Testis (tissue), 3 donors: Measurements from ENCODE around the gene DGCR6L. TPM values are rescaled to one million over a fixed set of nuclear protein-coding genes. Genes with fewer than 3 reads are reported as not detected.
"Not testable (repeated sequence)": the region's sequence is repeated elsewhere in the genome, so short reads cannot be mapped to it uniquely, and the experiment has no call there.

Experiments
- DNase-seq: peaks from one replicate; pipeline ENCODE4 v3.0.0-alpha.2; 2019
- H3K27ac ChIP-seq, 2 donors: fragments of 200-600 bp; sonication (generic); one replicate each; pipeline ENCODE4 v1.5.1; 2019
- H3K27me3 ChIP-seq: fragments of 200-600 bp; sonication (generic); one replicate; pipeline ENCODE4 v1.5.1; 2019
- H3K36me3 ChIP-seq: fragments of 200-600 bp; sonication (generic); one replicate; pipeline ENCODE4 v1.5.1; 2017; ENCODE audit warnings: low read depth; ENCODE audit errors: missing control alignments
- H3K4me1 ChIP-seq: fragments of 200-600 bp; sonication (generic); one replicate; pipeline ENCODE4 v1.5.1; 2019
- H3K4me3 ChIP-seq, 2 donors: fragments of 200-600 bp; sonication (generic); one replicate each; pipeline ENCODE4 v1.5.1; 2017 to 2019
- H3K9me3 ChIP-seq: fragments of 200-600 bp; sonication (generic); one replicate; pipeline ENCODE4 v1.5.1; 2017
- POLR2A ChIP-seq: fragments of 450-650 bp; IDR thresholded peaks from one replicate; pipeline ENCODE4 v1.6.1; 2017; ENCODE audit warnings: antibody characterized with exemption, mild to moderate bottlenecking, moderate library complexity
- WGBS, 2 donors: methylation state at CpG; one replicate each; pipeline ENCODE4 v1.1.5; 2018; 5-methylcytosine and 5-hydroxymethylcytosine counted together
- intact Hi-C: fragments of 100-400 bp; cut with DNase I; formaldehyde crosslinking; loops from one replicate; pipeline ENCODE4 v1.15.1; 2023; ENCODE audit warnings: low total_unique reads
- polyA plus RNA-seq: library from polyadenylated mRNA; stranded (reverse); fragments of 350-450 nt; fragmentation: Illumina TruSeq; extraction: RNeasy Lipid Tissue Mini Kit (QIAGEN cat#74804); gene quantifications from one replicate; pipeline ENCODE4 v1.2.3, GENCODE V29; 2014; ENCODE audit warnings: low read depth, low replicate concordance; ENCODE audit not compliant: insufficient read depth
- total RNA-seq, 2 donors: library from RNA; depleted of rRNA; stranded (reverse); fragments of >200 nt; gene quantifications; one replicate each; pipeline ENCODE4 v1.2.3, GENCODE V29; 2016
- TF ChIP-seq, protein P1 (sequence below), 3 experiments: fragments of 450-650 bp in 2 of 3; fragments of 200-600 bp in 1 of 3; sonication (generic) in 1 of 3; IDR thresholded peaks; one replicate each; pipeline ENCODE4 v1.5.1; 2016 to 2019; ENCODE audit warnings: antibody characterized with exemption in 3 of 3, mild to moderate bottlenecking in 2 of 3, moderate library complexity in 1 of 3

The DGCR6L gene
- total and polyA plus RNA-seq, 3 donors from 2014 or later = 152 to 257 (median 171) TPM

GRCh38 chr22:20305894-20306645 lies 13.8 kb downstream of the DGCR6L start:
- Histone ChIP-seq H3K4me3 (no peak overlapping the region), H3K36me3 (no peaks in the 10 kb centered on the region), H3K9me3 (no peaks in the 10 kb centered on the region), H3K27ac (no peak overlapping the region), H3K27me3 (no peaks in the 10 kb centered on the region), H3K4me1 (no peaks in the 10 kb centered on the region)
- DNase-seq = no peak
- TF ChIP-seq POLR2A = no peak
- TF ChIP-seq, protein P1, sequence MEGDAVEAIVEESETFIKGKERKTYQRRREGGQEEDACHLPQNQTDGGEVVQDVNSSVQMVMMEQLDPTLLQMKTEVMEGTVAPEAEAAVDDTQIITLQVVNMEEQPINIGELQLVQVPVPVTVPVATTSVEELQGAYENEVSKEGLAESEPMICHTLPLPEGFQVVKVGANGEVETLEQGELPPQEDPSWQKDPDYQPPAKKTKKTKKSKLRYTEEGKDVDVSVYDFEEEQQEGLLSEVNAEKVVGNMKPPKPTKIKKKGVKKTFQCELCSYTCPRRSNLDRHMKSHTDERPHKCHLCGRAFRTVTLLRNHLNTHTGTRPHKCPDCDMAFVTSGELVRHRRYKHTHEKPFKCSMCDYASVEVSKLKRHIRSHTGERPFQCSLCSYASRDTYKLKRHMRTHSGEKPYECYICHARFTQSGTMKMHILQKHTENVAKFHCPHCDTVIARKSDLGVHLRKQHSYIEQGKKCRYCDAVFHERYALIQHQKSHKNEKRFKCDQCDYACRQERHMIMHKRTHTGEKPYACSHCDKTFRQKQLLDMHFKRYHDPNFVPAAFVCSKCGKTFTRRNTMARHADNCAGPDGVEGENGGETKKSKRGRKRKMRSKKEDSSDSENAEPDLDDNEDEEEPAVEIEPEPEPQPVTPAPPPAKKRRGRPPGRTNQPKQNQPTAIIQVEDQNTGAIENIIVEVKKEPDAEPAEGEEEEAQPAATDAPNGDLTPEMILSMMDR (IDR thresholded peaks at IDR 0.05) = no peak
- intact Hi-C loops = no loop called here
- 83% methylated on average over 19 of the region's 21 CpGs; no CpG with 5 or more reads in 1 of the 2 donors for WGBS, 2 donors

DNA sequence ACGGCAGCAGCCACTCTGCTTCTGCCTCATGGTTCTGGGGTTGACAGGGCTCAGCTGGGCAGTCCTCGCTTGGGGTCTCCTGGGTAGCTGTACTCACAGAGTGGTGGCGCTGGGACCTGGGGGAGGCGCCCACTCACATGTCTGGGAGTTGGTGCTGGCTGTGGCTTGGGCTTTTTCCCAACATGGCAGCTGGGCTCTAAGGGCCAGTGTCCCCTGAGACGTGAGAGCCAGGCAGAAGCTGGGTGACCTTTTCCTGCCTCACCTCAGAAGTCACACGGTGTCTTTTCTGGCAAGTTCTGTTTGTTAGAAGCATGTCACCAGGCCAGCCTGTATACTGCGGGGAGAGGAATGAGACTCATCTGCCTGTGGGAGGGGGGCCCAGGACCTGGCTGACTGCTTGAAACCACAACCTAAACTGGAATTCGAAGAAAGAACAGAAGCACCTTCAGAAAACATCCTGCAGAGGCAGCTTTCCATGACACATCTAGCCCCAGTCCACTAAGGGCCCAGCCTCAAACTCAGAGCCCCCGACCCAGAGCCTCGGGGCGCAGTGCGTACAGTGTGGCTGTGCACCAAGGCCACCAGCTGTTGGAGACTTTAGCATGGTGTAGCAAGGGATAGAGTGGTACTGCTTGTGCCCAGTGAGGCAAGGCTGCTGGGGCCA lies 14.5 kb downstream of the DGCR6L start:
- H3K27me3 ChIP-seq, H3K4me3 ChIP-seq, H3K36me3 ChIP-seq, H3K27ac ChIP-seq, H3K4me1 ChIP-seq, DNase-seq, intact Hi-C loops, H3K9me3 ChIP-seq: not testable (repeated sequence)
- WGBS, 2 donors = 86 to 100% methylated on average over 1 to 9 of the region's 12 CpGs

DNA sequence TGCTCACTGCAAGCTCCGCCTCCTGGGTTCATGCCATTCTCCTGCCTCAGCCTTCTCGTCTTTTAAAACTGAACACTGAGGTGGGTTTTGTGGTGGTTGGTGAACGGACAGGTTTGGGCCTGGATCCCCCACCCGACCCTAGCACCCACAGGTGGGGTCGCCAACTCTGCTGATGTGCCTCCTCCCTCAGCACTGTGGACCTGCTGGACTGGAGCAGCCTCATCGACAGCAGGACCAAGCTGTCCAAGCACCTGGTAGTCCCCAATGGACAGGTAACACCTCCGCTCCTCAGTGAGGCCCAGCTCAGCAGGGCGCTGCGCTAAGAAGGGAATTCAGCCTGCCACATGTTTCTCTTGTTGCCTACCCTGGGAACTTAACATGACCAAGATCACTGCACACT lies 15.2 kb downstream of the DGCR6L start:
- DNase-seq = no peak
- no peaks in the 10 kb centered on the region for H3K27me3 ChIP-seq
- no peak overlapping the region for H3K4me3 ChIP-seq
- H3K27ac ChIP-seq = no peak overlapping the region
- no peaks in the 10 kb centered on the region for H3K36me3 ChIP-seq
- TF ChIP-seq, protein P1 (IDR thresholded peaks at IDR 0.05) = no peak
- no peak for TF ChIP-seq POLR2A
- intact Hi-C loops = no loop called here
- H3K4me1 ChIP-seq = no peaks in the 10 kb centered on the region
- WGBS, 2 donors = 94% methylated on average over 9 of the region's 9 CpGs
- no peaks in the 10 kb centered on the region for H3K9me3 ChIP-seq

GRCh38 chr22:20303229-20303534 lies 16.7 kb downstream of the DGCR6L start:
- DNase-seq, H3K36me3 ChIP-seq, H3K27ac ChIP-seq, H3K4me3 ChIP-seq, H3K4me1 ChIP-seq, intact Hi-C loops, H3K9me3 ChIP-seq, H3K27me3 ChIP-seq: not testable (repeated sequence)
- WGBS, 2 donors = 83% methylated on average over 5 of the region's 7 CpGs; no CpG with 5 or more reads in 1 of the 2 donors

- Histone ChIP-seq H3K36me3 (no peaks in the 10 kb centered on the region), H3K27ac (no peak overlapping the region), H3K4me3 (no peak overlapping the region), H3K4me1 (no peaks in the 10 kb centered on the region), H3K27me3 (no peaks in the 10 kb centered on the region), H3K9me3 (no peaks in the 10 kb centered on the region)
- DNase-seq = no peak
- intact Hi-C loops = no loop called here
- WGBS, 2 donors = 73 to 82% methylated on average over 5 to 13 of the region's 13 CpGs
- TF ChIP-seq POLR2A = no peak
- TF ChIP-seq, protein P1 (IDR thresholded peaks at IDR 0.05) = no peak
These were observed 17.2 kb downstream of the DGCR6L start for GRCh38 chr22:20302438-20303228.
